Esophagus (tissue), 2 donors: Measurements from ENCODE around the gene BCAS4. TPM values are rescaled to one million over a fixed set of nuclear protein-coding genes. Genes with fewer than 3 reads are reported as not detected.

Source experiments
- H3K27ac ChIP-seq, 2 donors: one replicate each; pipeline ENCODE4 v1.5.1; 2013; ENCODE audit warnings: low read depth in 2 of 2, mild to moderate bottlenecking in 2 of 2, inconsistent platforms in 1 of 2, low read length in 1 of 2, moderate library complexity in 1 of 2
- H3K27me3 ChIP-seq, 2 donors: one replicate each; pipeline ENCODE4 v1.6.1; 2013; ENCODE audit warnings: low read length in 2 of 2, control low read depth in 1 of 2, mild to moderate bottlenecking in 1 of 2; ENCODE audit not compliant: insufficient read depth in 2 of 2, control insufficient read depth in 1 of 2
- H3K36me3 ChIP-seq, 2 donors: one replicate each; pipeline ENCODE4 v1.6.1; 2013; ENCODE audit warnings: low read length in 1 of 2; ENCODE audit not compliant: control insufficient read depth in 2 of 2, insufficient read depth in 2 of 2
- H3K4me1 ChIP-seq, 2 donors: one replicate each; pipeline ENCODE4 v1.6.1; 2013; ENCODE audit warnings: low read length in 1 of 2; ENCODE audit not compliant: control insufficient read depth in 2 of 2, insufficient read depth in 2 of 2
- H3K4me3 ChIP-seq, 2 donors: one replicate each; pipeline ENCODE4 v1.5.1; 2013; ENCODE audit warnings: low read length in 2 of 2, mild to moderate bottlenecking in 2 of 2, low read depth in 1 of 2, moderate library complexity in 1 of 2
- H3K9me3 ChIP-seq, 2 donors: one replicate each; pipeline ENCODE4 v1.6.1; 2013; ENCODE audit warnings: mild to moderate bottlenecking in 2 of 2, low read depth in 1 of 2, low read length in 1 of 2, moderate library complexity in 1 of 2; ENCODE audit not compliant: control insufficient read depth in 2 of 2, insufficient read depth in 1 of 2
- WGBS, 2 donors: extraction: QIAGEN DNeasy Blood & Tissue Kit; methylation state at CpG; one replicate each; pipeline ENCODE4 v1.1.7; 2013; 5-methylcytosine and 5-hydroxymethylcytosine counted together
- polyA plus RNA-seq, 2 donors: library from polyadenylated mRNA; stranded (reverse); fragments of 200-250 nt; gene quantifications; one replicate each; pipeline ENCODE4 v1.2.3, GENCODE V29; 2013
- donor health status: healthy with polysubstance abuse.
- donor health status: Bipolar disorder and iron deficiency.

Gene BCAS4
- polyA plus RNA-seq, 2 donors, result 1.2 to 1.5 TPM

DNA sequence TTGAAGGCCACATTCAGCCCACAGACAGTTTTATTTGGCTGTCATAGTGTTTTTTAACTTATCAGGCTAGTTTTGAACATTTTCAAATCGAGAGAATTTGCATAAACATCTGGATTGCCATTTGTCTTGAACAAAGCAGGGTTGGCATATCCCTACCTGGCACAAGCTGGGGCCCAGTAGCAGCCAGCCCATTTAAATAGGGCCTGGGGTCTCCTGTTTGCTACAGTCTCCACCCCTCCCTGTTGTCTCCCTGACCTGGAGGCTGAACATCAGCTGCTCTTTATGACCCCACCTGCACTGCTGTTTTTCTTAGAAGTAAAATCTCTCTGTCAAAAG lies 10.5 kb downstream of the BCAS4 start:
- H3K4me1 ChIP-seq, result no peaks in the 10 kb centered on the region
- H3K4me3 ChIP-seq, result no peak overlapping the region
- H3K27me3 ChIP-seq, result no peaks in the 10 kb centered on the region
- H3K9me3 ChIP-seq, result no peaks in the 10 kb centered on the region
- WGBS, 2 donors, result 60 to 66% methylated on average over 1 of the region's 1 CpG
- H3K27ac ChIP-seq, result no peak overlapping the region
- H3K36me3 ChIP-seq, result no peaks in the 10 kb centered on the region

DNA sequence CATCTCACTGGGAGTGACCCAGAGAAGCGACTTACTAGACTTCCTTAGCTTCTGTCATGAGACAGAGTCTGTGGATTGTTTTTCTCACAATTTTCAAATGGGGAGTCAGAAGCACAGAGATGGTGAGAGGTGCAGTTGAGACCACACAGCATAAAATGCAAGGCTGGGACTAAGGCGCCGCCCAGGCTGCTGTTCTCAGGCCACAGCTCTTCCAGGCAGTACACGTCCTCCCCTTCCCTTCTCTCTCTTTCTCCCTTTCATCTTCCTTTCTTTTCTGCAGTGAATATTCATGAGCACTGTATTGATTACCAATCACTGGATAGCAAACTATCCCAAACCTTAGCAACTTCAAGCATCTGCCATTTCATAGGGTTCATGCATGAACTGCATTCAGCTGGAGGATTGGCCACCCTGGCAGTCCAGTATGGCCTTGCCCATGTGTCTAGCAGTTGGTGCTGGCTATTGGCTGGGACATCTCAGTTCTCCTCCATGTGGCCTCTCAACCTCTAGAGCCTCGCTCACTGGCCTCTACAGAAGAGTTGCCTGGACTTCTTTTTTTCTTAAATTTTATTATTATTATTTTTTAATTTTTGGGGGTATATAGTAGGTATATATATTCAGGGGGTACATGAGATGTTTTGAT lies 11.4 kb downstream of the BCAS4 start:
- H3K4me1 ChIP-seq, result no peaks in the 10 kb centered on the region
- no peaks in the 10 kb centered on the region for H3K36me3 ChIP-seq
- no peak overlapping the region for H3K4me3 ChIP-seq
- no peaks in the 10 kb centered on the region for H3K27me3 ChIP-seq
- WGBS, 2 donors, result 94 to 97% methylated on average over 5 of the region's 5 CpGs
- H3K27ac ChIP-seq, result no peak overlapping the region
- H3K9me3 ChIP-seq, result no peaks in the 10 kb centered on the region

DNA sequence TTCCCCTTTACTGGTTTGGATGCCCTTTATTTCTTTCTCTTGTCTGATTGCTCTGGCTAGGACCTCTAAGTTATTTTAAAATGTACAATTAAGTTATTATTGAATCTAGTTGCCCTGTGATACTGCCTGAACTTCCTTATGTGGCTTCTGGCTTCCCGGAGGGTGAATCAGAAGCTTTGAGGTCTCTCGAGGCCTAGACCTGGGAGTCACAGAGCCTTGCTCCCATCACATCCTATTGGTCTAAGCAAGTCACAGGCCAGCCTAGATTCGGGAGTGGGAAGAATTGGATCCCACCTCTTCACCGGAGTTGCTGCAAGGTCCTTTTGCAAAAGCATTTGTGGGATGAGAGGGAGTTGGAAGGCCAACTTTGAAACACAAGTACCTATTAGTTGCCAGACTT lies 15.2 kb downstream of the BCAS4 start:
- Histone ChIP-seq H3K4me1 (no peaks in the 10 kb centered on the region), H3K36me3 (no peaks in the 10 kb centered on the region), H3K9me3 (no peaks in the 10 kb centered on the region), H3K4me3 (no peak overlapping the region), H3K27me3 (no peaks in the 10 kb centered on the region), H3K27ac (no peak overlapping the region)
- 85 to 89% methylated on average over 4 of the region's 4 CpGs for whole genome bisulfite sequencing, 2 donors

DNA sequence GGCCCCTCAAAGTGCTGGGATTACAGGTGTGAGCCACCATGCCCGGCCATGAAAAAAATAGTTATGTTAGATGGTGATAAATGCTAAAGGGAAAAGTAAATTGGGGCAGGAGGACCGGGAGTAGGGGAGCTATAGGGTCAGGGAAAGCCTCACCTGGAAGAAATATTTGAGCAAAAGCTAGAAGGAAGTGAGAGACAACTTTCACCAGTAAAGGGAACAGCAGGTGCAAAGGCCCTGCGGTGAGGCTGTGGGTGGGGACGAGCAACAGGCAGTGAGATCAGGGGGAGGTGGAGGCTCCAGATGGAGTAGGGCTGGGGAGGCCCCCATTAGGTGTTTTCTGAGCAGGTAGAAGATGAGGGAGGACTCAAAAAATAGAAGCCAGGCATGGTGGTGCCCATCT lies 16.0 kb downstream of the BCAS4 start:
- no peaks in the 10 kb centered on the region for H3K4me1 ChIP-seq
- WGBS, 2 donors, result 93 to 97% methylated on average over 4 of the region's 4 CpGs
- H3K27me3 ChIP-seq, result no peaks in the 10 kb centered on the region
- no peak overlapping the region for H3K27ac ChIP-seq
- H3K9me3 ChIP-seq, result no peaks in the 10 kb centered on the region
- no peaks in the 10 kb centered on the region for H3K36me3 ChIP-seq
- no peak overlapping the region for H3K4me3 ChIP-seq

DNA sequence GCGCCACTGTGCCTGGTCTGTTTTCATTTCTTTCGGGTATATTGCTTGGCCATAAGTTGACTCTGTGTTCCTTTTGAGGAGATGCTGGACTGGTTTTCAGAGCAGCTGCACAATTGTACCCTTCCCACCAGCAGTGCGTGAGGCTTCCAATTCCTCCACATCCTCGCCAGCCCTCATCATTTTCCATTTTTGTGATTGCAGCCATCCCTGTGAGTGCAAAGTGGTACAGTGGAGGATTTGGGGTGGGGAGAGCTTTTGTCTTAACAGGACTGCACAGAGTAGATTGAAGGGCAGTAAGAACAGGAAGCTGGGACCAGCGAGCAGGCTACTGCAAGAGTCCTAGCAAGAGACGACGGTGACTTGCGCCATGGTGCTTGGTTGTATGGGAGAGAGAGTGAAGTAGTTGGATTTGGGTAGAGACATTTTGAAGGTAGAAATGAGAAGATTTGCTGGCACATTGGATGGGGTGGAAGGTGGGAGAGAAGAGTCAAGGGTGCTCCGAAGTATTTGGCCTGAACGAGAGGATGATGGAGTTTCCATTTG lies 18.3 kb downstream of the BCAS4 start:
- WGBS, 2 donors, result 96 to 97% methylated on average over 10 of the region's 10 CpGs
- no peak overlapping the region for H3K27ac ChIP-seq
- H3K9me3 ChIP-seq, result no peaks in the 10 kb centered on the region
- no peaks in the 10 kb centered on the region for H3K27me3 ChIP-seq
- no peak overlapping the region for H3K4me3 ChIP-seq
- H3K4me1 ChIP-seq, result peaks cover 0 to 2% of the 10 kb centered on the region in 2 donors
- H3K36me3 ChIP-seq, result no peaks in the 10 kb centered on the region

DNA sequence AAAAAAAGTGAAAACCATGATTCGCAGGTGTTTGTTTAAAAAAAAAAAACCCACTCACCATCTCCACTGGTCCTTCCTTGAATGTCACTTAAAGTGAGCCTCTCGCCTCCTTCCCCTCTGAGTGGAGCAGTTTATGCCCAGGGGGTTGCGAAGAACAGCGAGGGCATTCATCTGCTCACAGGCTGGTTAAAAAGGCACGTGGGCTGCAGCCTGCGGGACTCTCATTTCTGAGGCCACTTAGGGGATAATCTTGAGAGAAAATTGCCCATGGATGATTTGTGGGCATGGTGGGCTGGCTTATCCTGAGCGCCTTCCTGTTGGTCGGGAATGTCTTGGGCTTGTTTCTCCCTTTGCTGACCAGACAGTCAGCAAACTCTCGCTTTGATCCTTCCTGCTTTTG lies 18.9 kb downstream of the BCAS4 start:
- WGBS, 2 donors, result 85% methylated on average over 9 of the region's 9 CpGs
- H3K36me3 ChIP-seq, result no peaks in the 10 kb centered on the region
- H3K4me3 ChIP-seq, result no peak overlapping the region
- peaks cover 0 to 3% of the 10 kb centered on the region in 2 donors for H3K4me1 ChIP-seq
- no peaks in the 10 kb centered on the region for H3K9me3 ChIP-seq
- no peak overlapping the region for H3K27ac ChIP-seq
- no peaks in the 10 kb centered on the region for H3K27me3 ChIP-seq

DNA sequence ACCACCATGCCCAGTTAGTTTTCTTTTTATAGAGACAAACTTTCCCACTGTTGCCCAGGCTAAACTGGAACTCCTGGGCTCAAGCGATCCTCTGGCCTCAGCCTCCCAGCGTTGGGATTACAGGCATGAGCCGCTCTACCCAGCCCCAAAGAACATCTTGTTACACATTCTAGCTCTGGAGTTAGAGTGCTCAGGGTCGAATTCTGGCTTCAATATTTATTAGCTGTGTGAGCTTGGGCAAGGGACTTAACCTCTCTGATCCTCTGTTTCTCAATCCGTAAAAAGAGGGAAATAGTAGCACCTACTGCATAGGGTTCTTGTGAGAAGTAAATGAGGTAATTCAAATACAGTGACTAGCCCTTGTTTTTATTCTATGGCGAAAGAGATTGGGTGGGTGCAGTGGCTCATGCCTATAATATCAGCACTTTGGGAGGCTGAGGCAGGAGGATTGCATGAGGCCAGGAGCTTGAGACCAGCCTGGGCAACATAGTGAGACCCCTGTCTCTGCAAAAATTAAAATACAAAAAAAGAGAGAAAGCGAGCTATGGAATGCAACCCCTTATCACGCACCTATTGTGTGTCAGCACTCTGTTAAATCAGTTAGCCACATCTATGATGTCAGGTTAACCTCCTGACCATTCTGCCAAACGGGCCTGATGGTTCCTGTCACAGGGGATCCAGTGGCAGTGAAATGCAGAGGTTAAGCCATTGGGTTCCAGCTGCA lies 19.7 kb downstream of the BCAS4 start:
- H3K9me3 ChIP-seq, result no peaks in the 10 kb centered on the region
- no peak overlapping the region for H3K4me3 ChIP-seq
- H3K36me3 ChIP-seq, result no peaks in the 10 kb centered on the region
- H3K4me1 ChIP-seq, result peaks cover 0 to 3% of the 10 kb centered on the region in 2 donors
- 82 to 85% methylated on average over 9 of the region's 9 CpGs for WGBS, 2 donors
- H3K27me3 ChIP-seq, result no peaks in the 10 kb centered on the region
- H3K27ac ChIP-seq, result no peak overlapping the region

DNA sequence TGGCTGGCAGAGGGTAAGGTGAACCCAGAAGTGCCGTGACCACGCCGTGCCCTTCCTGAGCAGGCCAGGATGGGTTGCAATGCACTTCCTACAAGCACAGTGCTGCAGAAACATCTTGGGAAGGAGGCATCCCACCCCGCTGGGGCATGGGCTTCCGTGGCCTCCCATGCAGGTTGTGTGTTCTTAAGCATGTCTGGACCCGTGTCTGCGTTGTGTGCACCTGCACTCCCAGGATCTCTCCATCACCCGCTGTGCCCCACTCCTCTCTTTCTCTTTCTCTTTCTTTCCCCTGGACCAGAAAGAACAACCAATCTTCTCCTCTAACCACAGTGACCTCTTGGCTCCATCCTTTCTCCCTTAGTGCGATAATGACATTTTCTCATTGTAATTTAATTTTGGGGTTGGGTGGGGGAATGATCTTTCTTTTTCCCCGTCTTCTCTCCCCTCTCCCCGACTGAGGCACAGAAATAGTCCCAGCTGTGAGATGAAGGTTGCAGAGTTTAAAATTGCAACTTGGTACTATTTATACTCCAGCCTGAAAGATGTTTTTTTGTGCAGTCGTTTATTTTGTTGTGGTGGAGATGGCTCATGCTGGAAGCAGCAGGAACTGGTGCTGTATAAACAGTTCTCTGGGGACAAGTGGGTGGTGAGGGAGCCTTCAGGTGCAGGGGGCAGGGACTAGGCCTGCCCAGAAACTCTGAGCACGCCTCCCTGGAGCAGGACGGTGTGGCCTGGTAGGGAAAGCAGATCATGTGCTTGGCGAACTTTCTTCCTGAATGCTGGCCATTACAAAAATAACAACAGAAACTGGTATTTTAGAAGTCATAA lies 20.5 kb downstream of the BCAS4 start:
- Histone ChIP-seq H3K27ac (no peak overlapping the region), H3K9me3 (no peaks in the 10 kb centered on the region)

DNA sequence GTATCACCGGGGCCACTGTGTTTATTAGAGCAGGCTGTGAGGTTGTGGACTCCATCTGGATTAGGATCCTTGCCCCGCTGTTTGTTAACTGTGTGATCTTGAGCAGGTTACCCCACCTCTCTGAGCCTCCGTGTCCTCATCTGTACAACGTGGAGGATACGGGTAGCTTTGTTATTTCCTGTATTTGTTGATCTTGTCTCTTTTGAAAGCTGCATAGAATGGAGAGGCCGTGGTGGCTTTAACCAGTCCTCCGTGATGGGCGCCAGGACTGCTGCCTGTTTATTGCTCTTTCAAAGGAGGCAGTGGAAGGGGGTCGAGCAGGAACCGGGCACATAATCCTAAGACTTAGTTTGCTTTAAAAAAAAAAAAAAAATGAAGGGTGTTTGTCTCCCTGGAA lies 22.9 kb downstream of the BCAS4 start:
- no peaks in the 10 kb centered on the region for H3K27me3 ChIP-seq
- H3K4me3 ChIP-seq, result no peak overlapping the region
- no peaks in the 10 kb centered on the region for H3K36me3 ChIP-seq
- H3K9me3 ChIP-seq, result no peaks in the 10 kb centered on the region
- 68 to 81% methylated on average over 10 of the region's 10 CpGs for WGBS, 2 donors
- peaks cover 0 to 3% of the 10 kb centered on the region in 2 donors for H3K4me1 ChIP-seq
- peak overlapping the region in 1 of 2 donors; percentile 3 for H3K27ac ChIP-seq

More for the DNA sequence above, 20.5 kb downstream of the BCAS4 start:
- Histone ChIP-seq H3K27me3 (no peaks in the 10 kb centered on the region), H3K36me3 (no peaks in the 10 kb centered on the region), H3K4me3 (no peak overlapping the region), H3K4me1 (peaks cover 0 to 3% of the 10 kb centered on the region in 2 donors)
- 60 to 61% methylated on average over 15 of the region's 15 CpGs for WGBS, 2 donors
